HG02571 (cell line): ENCODE measurements around the gene CHKA.

ENCODE experiments used
- ATAC-seq: cut with Tn5 transposase; IDR thresholded peaks from one replicate; pipeline ENCODE4 v1.9.1; 2021; ENCODE audit warnings: mild to moderate bottlenecking, moderate library complexity; ENCODE audit not compliant: unreplicated experiment

The CHKA gene

DNA sequence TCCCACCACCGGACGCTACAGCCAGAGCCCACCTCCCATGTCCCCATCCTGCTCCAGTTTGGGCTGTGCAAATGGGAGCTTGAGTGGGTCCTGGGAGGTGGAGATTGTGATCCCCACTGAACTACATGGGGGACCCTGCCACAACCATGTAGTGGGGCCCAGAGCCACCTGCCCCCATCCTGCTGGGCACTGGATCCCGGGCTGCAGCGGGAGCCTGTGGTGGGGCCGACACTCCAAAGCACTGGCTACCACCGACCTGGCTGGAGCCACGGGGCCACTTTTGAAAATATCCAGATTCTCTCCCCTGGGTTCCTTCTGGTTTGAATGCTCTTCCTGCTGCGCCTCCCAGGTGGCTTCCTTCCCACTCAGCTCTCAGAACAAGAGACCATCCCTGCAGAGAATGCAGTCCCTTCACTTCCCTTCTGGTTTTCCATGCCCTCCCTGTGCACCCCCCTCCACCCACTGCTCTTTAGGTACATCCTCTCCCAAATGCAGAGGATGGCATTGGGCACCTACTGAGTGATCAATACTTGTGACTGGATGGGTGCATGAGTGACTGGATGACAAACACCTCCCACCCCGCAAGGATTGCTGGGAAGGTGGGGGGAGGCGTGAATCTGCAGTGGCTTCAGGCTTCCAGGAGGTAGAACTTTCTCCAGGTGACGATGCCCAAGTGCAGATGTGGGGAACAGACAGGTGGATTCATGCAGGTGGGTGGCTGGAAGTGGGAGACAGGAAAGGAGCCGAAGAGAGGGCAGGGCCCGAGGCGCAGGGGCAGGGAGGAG, 116.4 kb downstream of the CHKA start:
- no peak for ATAC-seq

DNA sequence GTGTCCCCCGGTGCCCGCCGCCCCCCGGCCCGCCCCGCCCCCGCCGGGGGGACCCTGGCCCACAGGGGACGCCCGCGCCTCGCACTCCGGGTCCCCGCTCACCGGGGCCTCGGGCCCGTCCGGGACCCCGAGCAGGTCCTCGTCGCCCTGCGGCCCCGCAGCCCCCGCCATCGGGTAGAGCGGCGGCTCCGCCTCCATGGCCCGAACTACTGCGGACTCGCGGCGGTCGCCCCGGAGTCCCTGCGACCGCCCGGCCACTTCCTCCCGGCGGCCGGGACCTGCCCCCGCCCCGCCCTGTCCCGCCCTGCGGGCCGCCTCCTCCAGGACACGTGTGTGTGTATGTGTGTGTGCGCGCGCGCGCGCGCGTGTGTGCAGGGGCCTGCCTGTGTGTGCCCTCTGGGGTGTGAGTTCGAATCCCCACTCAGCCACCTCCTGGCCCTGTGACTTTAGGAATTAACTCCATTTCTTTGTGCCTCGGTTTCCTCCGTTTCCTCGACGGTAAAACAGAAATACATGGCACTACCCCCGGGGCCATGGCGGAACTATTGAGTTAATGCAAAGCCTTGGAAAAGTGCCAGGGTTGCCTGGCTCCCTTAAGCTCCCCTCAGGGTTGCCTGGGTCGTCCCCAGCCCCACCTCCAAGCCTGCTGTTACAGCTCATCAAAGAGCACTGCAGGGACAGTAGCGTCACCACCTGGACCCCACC, 117.2 kb downstream of the CHKA start, which contains the start of gene UNC93B1:
UNC93B1 (minus strand) TSS at position 252 of the 705 bp plus-strand sequence; CDS start at position 198, 54 bp downstream.
- no peak for ATAC-seq

DNA sequence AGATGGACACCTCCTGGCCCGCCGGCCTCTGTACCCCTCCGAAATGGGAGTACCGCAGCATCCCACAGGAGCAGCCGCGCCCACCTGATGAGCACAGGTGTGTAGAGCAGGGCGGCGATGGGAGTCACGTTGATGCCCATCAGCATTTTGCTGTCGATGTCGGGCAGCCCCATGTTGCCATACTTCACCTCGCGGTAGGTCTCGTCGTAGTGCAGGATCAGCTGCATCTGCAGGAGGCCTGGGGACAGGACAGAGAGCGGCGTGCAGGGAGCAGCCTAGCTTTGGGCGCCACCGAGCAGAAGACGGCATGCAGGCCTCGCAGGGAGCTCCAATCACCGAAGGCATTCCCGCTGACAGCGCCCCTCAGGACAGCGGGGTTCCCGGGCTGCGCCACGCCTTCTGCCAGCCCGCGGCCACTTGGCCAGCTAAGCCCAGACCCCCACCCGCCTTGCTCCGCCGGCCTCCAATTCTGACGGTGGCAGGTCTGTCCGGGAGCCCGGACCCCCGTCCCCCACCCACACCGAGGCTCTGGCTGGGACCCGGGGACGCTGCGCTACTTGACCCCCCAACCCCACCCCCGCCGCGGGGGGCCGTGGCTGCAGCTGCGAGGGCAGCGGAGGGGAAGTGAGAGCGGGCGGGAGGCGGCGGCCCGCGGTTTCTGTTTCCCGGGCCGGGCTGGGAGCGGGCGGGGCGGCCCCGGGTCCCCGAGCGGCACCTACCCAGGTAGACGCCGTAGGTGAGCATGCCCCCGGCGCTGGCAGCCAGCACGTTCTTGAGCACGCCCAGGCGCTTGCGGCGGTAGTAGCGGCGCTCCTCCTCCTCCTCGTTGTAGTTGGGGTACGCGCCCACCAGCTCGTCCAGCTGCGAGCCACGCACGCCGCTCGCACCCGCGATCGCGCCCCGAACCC, 118.0 kb downstream of the CHKA start:
- ATAC-seq: no peak
